ENCODE measurements around the gene PGC. TPM values are rescaled to one million over a fixed set of nuclear protein-coding genes. Genes with fewer than 3 reads are reported as not detected.

Gene PGC
- total RNA-seq, 1 experiment from 2014 or later = 0.63 TPM

DNA sequence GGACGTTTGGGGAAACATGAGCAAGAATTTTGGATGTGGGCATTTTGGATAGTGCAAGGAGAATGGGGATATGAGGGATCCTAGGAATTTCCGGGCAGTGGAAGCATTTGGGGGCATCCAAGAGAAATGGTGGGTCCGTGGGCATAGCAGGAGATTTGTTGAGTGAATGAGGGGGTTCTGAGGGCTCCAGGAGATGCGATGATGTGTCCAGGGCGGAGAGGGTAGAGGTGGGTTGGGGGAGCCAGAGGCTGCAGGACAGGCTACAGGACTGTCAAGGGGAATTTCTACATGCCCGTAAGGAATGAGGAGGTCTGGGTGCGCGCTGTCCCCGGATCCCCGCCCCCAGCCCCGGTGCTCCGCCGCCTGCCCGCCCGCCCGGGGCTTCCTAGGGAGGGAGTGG is 32.1 kb upstream of the PGC start:
- Mint-ChIP-seq H3K9me3 (no peaks in the 10 kb centered on the region), H3K4me3 (peak overlapping the region; percentile 95), H3K36me3 (no peaks in the 10 kb centered on the region; the same call in 1 of the 2 replicates), H3K27ac (0 out of 2 replicates have a peak overlapping the region, but pooled peaks have one; percentile 70), H3K27me3 (ENCODE audit: low read depth) (peaks cover 36% of the 10 kb centered on the region), H3K4me1 (peaks cover 18% of the 10 kb centered on the region)
- DNase-seq (ENCODE audit: low spot score) = no peak
- ChIA-PET CTCF (interaction anchor here (0.6 to 1.0 kb wide), 20 partner anchors 9 to 369 kb away, joined by 3 to 9 read pairs (median 4); partner anchors contain the start of genes BYSL, MED20 and TAF8), POLR2A (no interaction called here)
- TF ChIP-seq ZNF671 (CRISPR knock-in tag; IDR thresholded peaks at IDR 0.05) = no peak
- TF ChIP-seq ZNF232 (CRISPR knock-in tag; IDR thresholded peaks at IDR 0.05) = no peak
- TF ChIP-seq, protein P1, sequence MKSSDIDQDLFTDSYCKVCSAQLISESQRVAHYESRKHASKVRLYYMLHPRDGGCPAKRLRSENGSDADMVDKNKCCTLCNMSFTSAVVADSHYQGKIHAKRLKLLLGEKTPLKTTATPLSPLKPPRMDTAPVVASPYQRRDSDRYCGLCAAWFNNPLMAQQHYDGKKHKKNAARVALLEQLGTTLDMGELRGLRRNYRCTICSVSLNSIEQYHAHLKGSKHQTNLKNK (CRISPR knock-in tag; IDR thresholded peaks at IDR 0.05) = no peak
- TF ChIP-seq, protein P2, sequence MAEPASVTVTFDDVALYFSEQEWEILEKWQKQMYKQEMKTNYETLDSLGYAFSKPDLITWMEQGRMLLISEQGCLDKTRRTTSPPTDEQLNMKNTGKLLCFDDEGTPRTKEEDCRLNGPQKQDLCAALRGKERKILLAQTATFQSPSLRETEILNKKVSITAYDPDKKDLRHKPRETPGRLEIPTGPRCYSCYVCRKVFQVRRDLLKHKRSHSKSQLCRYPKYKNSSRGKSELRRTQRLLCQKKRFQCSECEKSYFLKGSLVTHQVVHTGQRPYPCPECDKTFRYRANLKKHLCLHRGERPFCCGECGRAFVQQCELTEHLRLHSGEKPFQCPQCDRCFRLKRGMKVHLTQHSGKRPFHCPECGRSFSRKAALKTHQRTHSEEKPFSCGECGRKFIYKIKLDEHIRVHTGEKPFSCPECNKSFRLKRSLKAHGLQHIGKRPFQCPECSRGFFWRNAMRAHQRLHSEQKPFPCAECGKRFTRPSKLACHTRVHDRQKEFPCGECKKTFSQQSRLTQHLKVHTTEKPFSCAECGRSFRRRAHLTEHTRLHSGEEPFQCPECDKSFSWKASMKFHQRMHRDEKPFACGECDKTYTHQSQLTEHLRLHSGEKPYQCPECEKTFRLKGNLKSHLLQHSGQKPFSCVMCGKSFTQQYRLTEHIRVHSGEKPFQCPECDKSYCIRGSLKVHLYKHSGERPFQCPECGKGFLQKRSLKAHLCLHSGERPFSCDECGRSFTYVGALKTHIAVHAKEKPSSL (CRISPR knock-in tag; conservative IDR thresholded peaks at IDR 0.05) = no peak
- TF ChIP-seq, protein P3, sequence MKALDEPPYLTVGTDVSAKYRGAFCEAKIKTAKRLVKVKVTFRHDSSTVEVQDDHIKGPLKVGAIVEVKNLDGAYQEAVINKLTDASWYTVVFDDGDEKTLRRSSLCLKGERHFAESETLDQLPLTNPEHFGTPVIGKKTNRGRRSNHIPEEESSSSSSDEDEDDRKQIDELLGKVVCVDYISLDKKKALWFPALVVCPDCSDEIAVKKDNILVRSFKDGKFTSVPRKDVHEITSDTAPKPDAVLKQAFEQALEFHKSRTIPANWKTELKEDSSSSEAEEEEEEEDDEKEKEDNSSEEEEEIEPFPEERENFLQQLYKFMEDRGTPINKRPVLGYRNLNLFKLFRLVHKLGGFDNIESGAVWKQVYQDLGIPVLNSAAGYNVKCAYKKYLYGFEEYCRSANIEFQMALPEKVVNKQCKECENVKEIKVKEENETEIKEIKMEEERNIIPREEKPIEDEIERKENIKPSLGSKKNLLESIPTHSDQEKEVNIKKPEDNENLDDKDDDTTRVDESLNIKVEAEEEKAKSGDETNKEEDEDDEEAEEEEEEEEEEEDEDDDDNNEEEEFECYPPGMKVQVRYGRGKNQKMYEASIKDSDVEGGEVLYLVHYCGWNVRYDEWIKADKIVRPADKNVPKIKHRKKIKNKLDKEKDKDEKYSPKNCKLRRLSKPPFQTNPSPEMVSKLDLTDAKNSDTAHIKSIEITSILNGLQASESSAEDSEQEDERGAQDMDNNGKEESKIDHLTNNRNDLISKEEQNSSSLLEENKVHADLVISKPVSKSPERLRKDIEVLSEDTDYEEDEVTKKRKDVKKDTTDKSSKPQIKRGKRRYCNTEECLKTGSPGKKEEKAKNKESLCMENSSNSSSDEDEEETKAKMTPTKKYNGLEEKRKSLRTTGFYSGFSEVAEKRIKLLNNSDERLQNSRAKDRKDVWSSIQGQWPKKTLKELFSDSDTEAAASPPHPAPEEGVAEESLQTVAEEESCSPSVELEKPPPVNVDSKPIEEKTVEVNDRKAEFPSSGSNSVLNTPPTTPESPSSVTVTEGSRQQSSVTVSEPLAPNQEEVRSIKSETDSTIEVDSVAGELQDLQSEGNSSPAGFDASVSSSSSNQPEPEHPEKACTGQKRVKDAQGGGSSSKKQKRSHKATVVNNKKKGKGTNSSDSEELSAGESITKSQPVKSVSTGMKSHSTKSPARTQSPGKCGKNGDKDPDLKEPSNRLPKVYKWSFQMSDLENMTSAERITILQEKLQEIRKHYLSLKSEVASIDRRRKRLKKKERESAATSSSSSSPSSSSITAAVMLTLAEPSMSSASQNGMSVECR (CRISPR knock-in tag; IDR thresholded peaks at IDR 0.05; ENCODE audit: borderline replicate concordance) = no peak
- no peak for TF ChIP-seq SOX15 (CRISPR knock-in tag; IDR thresholded peaks at IDR 0.05)
- TF ChIP-seq, protein P4, sequence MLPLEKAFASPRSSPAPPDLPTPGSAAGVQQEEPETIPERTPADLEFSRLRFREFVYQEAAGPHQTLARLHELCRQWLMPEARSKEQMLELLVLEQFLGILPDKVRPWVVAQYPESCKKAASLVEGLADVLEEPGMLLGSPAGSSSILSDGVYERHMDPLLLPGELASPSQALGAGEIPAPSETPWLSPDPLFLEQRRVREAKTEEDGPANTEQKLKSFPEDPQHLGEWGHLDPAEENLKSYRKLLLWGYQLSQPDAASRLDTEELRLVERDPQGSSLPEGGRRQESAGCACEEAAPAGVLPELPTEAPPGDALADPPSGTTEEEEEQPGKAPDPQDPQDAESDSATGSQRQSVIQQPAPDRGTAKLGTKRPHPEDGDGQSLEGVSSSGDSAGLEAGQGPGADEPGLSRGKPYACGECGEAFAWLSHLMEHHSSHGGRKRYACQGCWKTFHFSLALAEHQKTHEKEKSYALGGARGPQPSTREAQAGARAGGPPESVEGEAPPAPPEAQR (CRISPR knock-in tag; IDR thresholded peaks at IDR 0.05) = no peak
- ATAC-seq = peak; percentile 2

DNA sequence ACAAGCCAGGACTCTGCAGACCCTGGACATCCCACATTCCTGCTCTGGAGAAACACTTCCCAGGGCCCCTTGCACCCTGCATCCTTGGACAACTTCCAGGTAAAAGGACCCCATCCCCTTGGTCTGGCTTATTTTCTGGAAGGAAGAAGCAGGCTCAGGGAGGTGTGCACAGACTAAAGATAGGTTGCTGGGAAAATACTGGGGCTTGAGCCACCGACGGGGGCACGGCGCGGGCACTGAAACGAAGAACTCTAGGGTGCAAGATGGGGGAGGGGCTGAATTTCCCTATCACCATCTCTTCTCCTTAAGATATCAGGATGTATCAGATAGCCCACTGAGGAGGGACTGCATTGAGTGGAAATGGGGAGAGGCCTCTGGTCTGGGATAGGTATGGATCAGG is 31.7 kb upstream of the PGC start:
- H3K36me3 Mint-ChIP-seq = peaks cover 3% of the 10 kb centered on the region; the same call in 1 of the 2 replicates
- peaks cover 17% of the 10 kb centered on the region for H3K4me1 Mint-ChIP-seq
- ChIA-PET CTCF (interaction anchor here (1.7 kb wide), 1 partner anchor 8 kb away, joined by 7 read pairs; the partner anchor contains the start of gene TOMM6), POLR2A (no interaction called here)
- H3K9me3 Mint-ChIP-seq = no peaks in the 10 kb centered on the region
- no peak overlapping the region for H3K27ac Mint-ChIP-seq
- TF ChIP-seq, protein P5, sequence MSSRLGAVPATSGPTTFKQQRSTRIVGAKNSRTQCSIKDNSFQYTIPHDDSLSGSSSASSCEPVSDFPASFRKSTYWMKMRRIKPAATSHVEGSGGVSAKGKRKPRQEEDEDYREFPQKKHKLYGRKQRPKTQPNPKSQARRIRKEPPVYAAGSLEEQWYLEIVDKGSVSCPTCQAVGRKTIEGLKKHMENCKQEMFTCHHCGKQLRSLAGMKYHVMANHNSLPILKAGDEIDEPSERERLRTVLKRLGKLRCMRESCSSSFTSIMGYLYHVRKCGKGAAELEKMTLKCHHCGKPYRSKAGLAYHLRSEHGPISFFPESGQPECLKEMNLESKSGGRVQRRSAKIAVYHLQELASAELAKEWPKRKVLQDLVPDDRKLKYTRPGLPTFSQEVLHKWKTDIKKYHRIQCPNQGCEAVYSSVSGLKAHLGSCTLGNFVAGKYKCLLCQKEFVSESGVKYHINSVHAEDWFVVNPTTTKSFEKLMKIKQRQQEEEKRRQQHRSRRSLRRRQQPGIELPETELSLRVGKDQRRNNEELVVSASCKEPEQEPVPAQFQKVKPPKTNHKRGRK (CRISPR knock-in tag; IDR thresholded peaks at IDR 0.05; ENCODE audit: borderline replicate concordance) = no peak
- TF ChIP-seq, protein P6, sequence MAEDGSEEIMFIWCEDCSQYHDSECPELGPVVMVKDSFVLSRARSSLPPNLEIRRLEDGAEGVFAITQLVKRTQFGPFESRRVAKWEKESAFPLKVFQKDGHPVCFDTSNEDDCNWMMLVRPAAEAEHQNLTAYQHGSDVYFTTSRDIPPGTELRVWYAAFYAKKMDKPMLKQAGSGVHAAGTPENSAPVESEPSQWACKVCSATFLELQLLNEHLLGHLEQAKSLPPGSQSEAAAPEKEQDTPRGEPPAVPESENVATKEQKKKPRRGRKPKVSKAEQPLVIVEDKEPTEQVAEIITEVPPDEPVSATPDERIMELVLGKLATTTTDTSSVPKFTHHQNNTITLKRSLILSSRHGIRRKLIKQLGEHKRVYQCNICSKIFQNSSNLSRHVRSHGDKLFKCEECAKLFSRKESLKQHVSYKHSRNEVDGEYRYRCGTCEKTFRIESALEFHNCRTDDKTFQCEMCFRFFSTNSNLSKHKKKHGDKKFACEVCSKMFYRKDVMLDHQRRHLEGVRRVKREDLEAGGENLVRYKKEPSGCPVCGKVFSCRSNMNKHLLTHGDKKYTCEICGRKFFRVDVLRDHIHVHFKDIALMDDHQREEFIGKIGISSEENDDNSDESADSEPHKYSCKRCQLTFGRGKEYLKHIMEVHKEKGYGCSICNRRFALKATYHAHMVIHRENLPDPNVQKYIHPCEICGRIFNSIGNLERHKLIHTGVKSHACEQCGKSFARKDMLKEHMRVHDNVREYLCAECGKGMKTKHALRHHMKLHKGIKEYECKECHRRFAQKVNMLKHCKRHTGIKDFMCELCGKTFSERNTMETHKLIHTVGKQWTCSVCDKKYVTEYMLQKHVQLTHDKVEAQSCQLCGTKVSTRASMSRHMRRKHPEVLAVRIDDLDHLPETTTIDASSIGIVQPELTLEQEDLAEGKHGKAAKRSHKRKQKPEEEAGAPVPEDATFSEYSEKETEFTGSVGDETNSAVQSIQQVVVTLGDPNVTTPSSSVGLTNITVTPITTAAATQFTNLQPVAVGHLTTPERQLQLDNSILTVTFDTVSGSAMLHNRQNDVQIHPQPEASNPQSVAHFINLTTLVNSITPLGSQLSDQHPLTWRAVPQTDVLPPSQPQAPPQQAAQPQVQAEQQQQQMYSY (CRISPR knock-in tag; IDR thresholded peaks at IDR 0.05) = no peak
- TF ChIP-seq, protein P7, sequence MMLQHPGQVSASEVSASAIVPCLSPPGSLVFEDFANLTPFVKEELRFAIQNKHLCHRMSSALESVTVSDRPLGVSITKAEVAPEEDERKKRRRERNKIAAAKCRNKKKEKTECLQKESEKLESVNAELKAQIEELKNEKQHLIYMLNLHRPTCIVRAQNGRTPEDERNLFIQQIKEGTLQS (CRISPR knock-in tag; conservative IDR thresholded peaks at IDR 0.05) = no peak
- no peak for TF ChIP-seq GTF2I (CRISPR knock-in tag; conservative IDR thresholded peaks at IDR 0.05)
- TF ChIP-seq IRF2 (CRISPR knock-in tag; IDR thresholded peaks at IDR 0.05; ENCODE audit: borderline replicate concordance, low read depth) = no peak
- TF ChIP-seq, protein P4 (CRISPR knock-in tag; IDR thresholded peaks at IDR 0.05) = no peak
- TF ChIP-seq, protein P1 (CRISPR knock-in tag; IDR thresholded peaks at IDR 0.05) = no peak
- TF ChIP-seq RORB (CRISPR knock-in tag; IDR thresholded peaks at IDR 0.05) = no peak
- no peak for TF ChIP-seq CREM (CRISPR knock-in tag; IDR thresholded peaks at IDR 0.05)
- no peak for TF ChIP-seq CBFB (CRISPR knock-in tag; IDR thresholded peaks at IDR 0.05; ENCODE audit: low read depth)
- peak overlapping the region; percentile 95 for H3K4me3 Mint-ChIP-seq
- H3K27me3 Mint-ChIP-seq (ENCODE audit: low read depth) = peaks cover 31% of the 10 kb centered on the region
- ATAC-seq (no peak), DNase-seq (ENCODE audit: low spot score) (no peak)
